Measurements from ENCODE around the gene AGMO.

The AGMO gene

DNA sequence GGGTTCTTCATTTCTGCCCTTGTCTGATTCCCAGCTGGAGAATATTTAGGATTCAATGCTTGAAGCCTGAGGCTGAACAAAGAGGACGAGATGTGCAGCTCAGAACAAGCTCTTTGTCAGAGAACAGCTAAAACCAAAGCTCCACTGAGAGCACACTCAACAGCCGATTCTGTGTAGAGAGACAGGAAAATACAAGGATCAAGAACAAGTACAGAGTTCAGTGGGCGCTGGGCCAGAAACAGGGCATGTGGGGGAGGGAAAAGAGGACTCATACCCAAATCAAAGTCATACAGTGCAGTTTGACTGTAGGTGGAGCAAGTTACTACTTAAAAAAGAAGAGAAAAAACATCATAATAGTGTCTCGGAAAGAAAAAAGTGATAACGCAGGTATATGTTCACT lies at the start of gene AGMO:
TSS of gene AGMO (minus strand) at position 181 of the 400 bp plus-strand sequence.
- Mint-ChIP-seq H3K4me3 (no peak within 1 kb of the TSS), H3K27me3 (no peaks in the 10 kb centered on the region), H3K27ac (no peak within 1 kb of the TSS), H3K36me3 (ENCODE audit: low read depth) (no peaks in the 10 kb centered on the region), H3K4me1 (ENCODE audit: low read depth) (no peaks in the 10 kb centered on the region), H3K9me3 (peaks cover 6% of the 10 kb centered on the region)
- intact Hi-C loops (cut with micrococcal nuclease), result no loop called here

DNA sequence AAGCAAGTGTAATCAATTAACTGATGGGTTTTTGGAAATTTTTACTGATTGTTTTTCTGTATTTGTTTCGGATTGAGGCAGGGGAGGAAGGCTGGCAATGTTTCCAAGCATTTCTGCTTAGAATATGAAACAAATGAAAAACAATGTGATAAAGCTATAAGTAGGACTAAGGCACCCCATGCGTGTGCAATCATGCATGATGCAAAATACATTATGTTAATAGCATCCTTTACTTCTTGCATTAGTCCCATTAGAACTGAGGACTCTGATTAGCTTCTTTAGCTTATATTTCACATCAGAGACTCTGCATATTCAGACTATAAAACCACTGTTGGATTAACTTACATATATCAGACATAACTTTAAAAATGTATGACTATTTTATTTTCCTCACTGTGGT lies 48.7 kb upstream of the AGMO start:
- Mint-ChIP-seq H3K36me3 (ENCODE audit: low read depth) (no peaks in the 10 kb centered on the region), H3K4me1 (ENCODE audit: low read depth) (no peaks in the 10 kb centered on the region), H3K27ac (no peak overlapping the region), H3K9me3 (peaks cover 13% of the 10 kb centered on the region), H3K27me3 (no peaks in the 10 kb centered on the region), H3K4me3 (no peak overlapping the region)
- intact Hi-C loops (cut with micrococcal nuclease), result no loop called here

DNA sequence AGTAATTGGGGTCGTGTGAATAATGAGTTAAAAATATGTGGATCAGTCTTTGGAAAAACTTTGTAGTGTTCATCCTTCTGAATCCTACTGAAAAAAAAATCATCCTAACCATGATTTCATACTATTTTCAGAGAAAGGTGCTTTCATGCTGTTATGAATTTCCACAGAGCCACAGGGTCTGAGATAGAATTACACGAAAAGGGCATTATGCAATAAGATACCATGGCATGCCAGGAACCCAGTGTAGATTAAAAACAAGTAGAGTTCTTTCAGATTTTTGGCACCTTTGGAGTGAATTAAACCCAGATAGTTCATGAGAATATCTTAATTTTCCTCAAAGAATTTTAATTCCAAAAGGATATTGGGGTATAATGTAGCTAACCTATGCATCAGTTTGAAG lies 47.5 kb upstream of the AGMO start:
- Mint-ChIP-seq H3K36me3 (ENCODE audit: low read depth) (no peaks in the 10 kb centered on the region), H3K27me3 (no peaks in the 10 kb centered on the region), H3K4me3 (no peak overlapping the region), H3K4me1 (ENCODE audit: low read depth) (no peaks in the 10 kb centered on the region), H3K27ac (no peak overlapping the region), H3K9me3 (peaks cover 13% of the 10 kb centered on the region)
- intact Hi-C loops (cut with micrococcal nuclease), result no loop called here

DNA sequence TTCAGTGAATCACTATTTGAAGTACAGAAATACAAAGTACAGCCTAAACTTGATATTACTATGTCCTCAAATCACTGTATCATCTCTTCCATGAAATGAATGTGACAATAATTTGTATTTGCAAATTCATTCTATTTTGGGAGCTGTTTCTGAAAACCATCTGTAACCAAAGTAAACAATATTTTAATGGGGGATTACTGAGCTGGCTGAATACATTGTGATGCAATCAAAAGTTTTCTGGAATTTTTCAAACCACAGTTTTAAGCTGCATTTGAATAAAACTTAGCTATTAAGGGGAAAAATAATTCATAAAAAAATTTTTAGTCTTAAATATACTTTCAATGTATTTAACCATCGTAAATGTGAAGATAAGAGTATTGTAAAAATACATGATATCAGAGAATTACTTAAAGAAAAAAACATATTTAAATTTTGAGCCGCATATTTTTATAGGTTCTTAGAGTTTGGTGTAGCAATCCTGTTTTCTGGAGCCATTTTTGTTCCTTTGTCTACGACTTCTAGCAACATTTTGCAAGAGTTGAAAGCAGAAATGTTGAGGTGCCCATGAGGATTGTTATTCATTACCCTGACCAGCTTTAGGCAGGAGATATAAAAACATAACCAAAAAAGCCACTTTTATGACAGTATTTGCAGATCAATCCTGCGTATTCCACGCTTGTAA lies 45.9 kb upstream of the AGMO start:
- no peak overlapping the region for H3K4me3 Mint-ChIP-seq
- no peak overlapping the region for H3K27ac Mint-ChIP-seq
- H3K9me3 Mint-ChIP-seq, result peaks cover 13% of the 10 kb centered on the region
- no peaks in the 10 kb centered on the region for H3K27me3 Mint-ChIP-seq
- H3K4me1 Mint-ChIP-seq (ENCODE audit: low read depth), result no peaks in the 10 kb centered on the region
- H3K36me3 Mint-ChIP-seq (ENCODE audit: low read depth), result no peaks in the 10 kb centered on the region
- intact Hi-C loops (cut with micrococcal nuclease), result no loop called here

DNA sequence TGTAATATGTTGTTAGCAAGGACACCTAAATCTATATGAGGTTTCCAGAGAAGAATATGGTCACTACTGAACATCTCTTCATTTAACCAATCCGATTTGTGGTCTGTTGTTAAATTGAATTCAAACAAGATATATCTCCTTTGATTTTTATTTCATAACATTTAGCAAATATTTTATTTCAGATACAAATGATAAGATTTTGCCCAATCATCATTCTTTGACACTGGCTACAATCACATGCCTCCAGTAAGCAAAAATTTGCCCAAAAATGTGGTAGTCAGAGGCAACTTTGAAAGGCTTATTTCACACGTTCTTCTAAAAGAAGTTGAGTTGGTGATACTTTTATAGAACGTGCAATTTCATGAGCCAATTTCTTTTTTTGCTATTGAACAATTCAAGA lies 44.7 kb upstream of the AGMO start:
- Mint-ChIP-seq H3K27ac (no peak overlapping the region), H3K27me3 (no peaks in the 10 kb centered on the region), H3K4me1 (ENCODE audit: low read depth) (no peaks in the 10 kb centered on the region), H3K9me3 (peaks cover 13% of the 10 kb centered on the region), H3K4me3 (no peak overlapping the region), H3K36me3 (ENCODE audit: low read depth) (no peaks in the 10 kb centered on the region)
- intact Hi-C loops (cut with micrococcal nuclease), result no loop called here

DNA sequence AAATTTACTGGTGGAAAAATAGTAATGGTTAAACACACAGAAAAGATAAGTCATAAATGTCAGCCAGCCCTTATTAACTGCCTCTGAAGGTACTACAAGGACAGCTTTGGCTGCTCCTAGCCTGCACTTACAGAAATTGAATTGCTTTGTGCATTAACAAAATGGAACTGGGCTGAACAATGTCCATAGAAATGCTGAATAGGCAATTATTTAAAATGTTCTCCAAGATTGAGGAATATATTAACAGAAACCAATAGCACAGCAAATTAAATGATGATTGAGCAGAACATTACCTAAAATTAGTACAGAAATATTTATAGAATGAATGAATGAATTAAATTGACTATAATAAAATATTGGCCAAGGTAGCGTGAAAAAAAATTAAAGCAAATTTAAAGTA lies 42.4 kb upstream of the AGMO start:
- H3K4me3 Mint-ChIP-seq, result no peak overlapping the region
- no peak overlapping the region for H3K27ac Mint-ChIP-seq
- intact Hi-C loops (cut with micrococcal nuclease), result no loop called here
- no peaks in the 10 kb centered on the region for H3K27me3 Mint-ChIP-seq
- no peaks in the 10 kb centered on the region for H3K36me3 Mint-ChIP-seq (ENCODE audit: low read depth)
- H3K4me1 Mint-ChIP-seq (ENCODE audit: low read depth), result no peaks in the 10 kb centered on the region
- H3K9me3 Mint-ChIP-seq, result peaks cover 17% of the 10 kb centered on the region

DNA sequence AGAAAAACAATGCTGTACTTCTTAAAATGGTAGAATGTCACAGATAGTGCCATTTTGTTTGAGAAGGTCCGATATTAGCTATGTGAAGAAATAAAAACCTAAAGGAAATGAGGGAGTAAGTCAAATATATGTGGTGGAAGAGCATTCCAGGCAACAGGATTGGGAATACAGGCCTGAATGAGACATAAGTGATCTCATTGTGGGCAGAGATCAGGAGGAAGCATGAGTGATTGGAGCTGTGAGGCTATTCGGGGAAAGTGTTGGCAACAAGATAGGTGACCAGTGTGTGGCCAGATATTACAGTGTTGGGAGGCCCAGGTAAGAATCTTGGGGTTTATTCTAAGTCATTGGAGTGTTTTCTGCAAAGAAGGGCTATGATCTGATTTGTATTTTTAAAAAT lies 41.3 kb upstream of the AGMO start:
- intact Hi-C loops (cut with micrococcal nuclease), result no loop called here
- Mint-ChIP-seq H3K27ac (no peak overlapping the region), H3K36me3 (ENCODE audit: low read depth) (no peaks in the 10 kb centered on the region), H3K27me3 (no peaks in the 10 kb centered on the region), H3K4me3 (no peak overlapping the region), H3K4me1 (ENCODE audit: low read depth) (no peaks in the 10 kb centered on the region), H3K9me3 (peaks cover 15% of the 10 kb centered on the region)

DNA sequence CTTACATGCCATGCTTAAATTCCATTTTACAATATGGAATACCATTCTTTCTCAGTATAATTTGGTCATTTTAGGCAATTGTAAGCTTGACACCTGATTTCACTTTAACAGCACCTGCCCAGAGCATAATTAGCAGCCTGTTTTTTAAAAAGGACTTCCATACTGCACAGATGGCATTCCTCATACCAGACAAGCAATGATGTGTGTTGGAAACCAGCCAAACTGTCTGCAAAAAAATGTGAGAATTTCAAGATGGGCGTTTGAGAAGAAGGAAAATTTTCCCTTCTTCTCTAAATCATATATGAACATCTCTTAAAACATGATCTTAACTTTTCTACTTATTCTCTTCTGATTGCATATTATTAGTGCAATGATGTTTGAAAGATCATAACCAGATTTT lies 40.4 kb upstream of the AGMO start:
- intact Hi-C loops (cut with micrococcal nuclease), result no loop called here
- Mint-ChIP-seq H3K27me3 (no peaks in the 10 kb centered on the region), H3K9me3 (peaks cover 21% of the 10 kb centered on the region), H3K36me3 (ENCODE audit: low read depth) (no peaks in the 10 kb centered on the region), H3K27ac (no peak overlapping the region), H3K4me1 (ENCODE audit: low read depth) (no peaks in the 10 kb centered on the region), H3K4me3 (no peak overlapping the region)

DNA sequence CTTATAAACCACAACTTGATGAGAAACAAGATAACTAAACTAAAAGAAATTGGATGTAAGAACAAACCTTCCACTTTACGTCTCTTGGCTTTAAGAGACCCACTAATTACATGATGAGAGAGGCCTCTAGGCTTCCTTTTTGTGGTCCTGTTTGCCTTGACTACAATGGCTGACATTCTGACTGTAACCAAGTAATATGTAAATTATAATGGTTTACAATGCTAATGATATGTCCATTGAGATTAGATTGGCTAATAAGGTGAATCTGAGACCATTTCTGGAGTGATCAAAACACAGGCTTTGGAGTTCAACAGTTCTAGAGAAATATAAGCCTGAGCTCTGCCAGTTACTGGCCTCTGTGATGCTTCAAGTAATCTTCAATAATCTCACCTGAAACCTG lies 39.4 kb upstream of the AGMO start:
- Mint-ChIP-seq H3K4me3 (no peak overlapping the region), H3K9me3 (peaks cover 21% of the 10 kb centered on the region), H3K36me3 (ENCODE audit: low read depth) (no peaks in the 10 kb centered on the region), H3K4me1 (ENCODE audit: low read depth) (no peaks in the 10 kb centered on the region), H3K27ac (no peak overlapping the region), H3K27me3 (no peaks in the 10 kb centered on the region)
- intact Hi-C loops (cut with micrococcal nuclease), result no loop called here

DNA sequence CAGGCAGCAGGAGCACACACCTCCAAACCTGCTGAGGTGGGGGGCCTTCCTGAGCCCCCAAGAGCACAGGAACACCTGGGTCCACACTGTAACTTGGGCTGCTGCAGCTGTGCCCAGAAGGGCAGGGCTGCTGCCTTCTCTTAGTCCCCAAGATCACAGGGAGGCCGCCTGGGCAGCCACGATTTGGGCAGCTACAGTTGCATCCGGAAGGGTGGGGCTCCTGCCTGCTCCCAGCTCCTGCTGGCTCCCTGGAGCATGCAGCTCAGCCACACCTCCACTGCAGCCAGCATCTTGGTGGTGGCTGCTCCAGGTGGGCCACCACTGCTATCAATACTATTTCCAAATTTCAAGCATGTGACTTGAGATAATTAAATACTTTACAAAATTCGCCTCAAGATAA lies 38.5 kb upstream of the AGMO start:
- Mint-ChIP-seq H3K4me3 (no peak overlapping the region), H3K27ac (no peak overlapping the region), H3K27me3 (no peaks in the 10 kb centered on the region), H3K4me1 (ENCODE audit: low read depth) (no peaks in the 10 kb centered on the region), H3K36me3 (ENCODE audit: low read depth) (no peaks in the 10 kb centered on the region), H3K9me3 (peaks cover 21% of the 10 kb centered on the region)
- intact Hi-C loops (cut with micrococcal nuclease), result no loop called here

DNA sequence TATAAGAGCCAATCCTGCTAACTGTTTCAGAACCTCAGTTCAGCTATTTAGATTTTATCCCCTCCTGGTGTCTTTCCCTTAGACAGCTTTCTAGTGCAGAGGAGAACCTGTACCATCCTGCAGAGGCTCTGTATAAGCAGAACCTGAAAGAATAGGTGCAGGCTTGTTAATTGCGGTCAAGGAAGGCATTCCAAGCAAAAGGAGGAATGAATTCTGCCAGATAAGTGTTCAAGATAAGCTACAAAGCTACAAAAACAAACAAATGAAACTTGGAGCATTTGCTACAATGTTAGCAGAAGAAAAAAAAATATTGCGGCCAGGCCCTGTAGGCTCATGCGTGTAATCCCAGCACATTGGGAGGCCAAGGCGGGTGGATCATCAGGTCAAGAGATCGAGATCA lies 32.6 kb upstream of the AGMO start:
- Mint-ChIP-seq H3K4me1 (ENCODE audit: low read depth) (no peaks in the 10 kb centered on the region), H3K9me3 (peaks cover 24% of the 10 kb centered on the region), H3K36me3 (ENCODE audit: low read depth) (no peaks in the 10 kb centered on the region), H3K4me3 (no peak overlapping the region), H3K27me3 (no peaks in the 10 kb centered on the region), H3K27ac (no peak overlapping the region)
- intact Hi-C loops (cut with micrococcal nuclease), result no loop called here

DNA sequence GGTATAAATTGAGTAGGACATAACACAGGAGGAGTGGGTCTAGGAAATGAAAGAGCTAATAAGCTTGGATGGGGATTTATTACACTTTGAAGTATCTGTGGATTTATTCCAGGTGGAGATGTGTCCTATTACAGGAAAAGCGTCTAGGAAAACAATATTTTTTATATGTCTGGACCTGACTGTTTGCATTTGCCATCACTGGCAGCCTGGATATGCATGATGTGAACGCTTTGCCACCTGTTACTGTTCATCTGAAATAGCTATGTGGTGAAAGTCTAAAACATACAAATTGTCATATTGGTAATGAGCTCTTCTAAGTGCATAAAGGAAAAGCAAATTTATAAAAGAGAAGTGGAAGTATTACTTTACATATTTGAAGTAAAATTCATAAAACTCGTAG lies 31.6 kb upstream of the AGMO start:
- Mint-ChIP-seq H3K27ac (no peak overlapping the region), H3K4me3 (no peak overlapping the region), H3K27me3 (no peaks in the 10 kb centered on the region), H3K36me3 (ENCODE audit: low read depth) (no peaks in the 10 kb centered on the region), H3K4me1 (ENCODE audit: low read depth) (no peaks in the 10 kb centered on the region), H3K9me3 (peaks cover 28% of the 10 kb centered on the region)
- intact Hi-C loops (cut with micrococcal nuclease), result no loop called here

DNA sequence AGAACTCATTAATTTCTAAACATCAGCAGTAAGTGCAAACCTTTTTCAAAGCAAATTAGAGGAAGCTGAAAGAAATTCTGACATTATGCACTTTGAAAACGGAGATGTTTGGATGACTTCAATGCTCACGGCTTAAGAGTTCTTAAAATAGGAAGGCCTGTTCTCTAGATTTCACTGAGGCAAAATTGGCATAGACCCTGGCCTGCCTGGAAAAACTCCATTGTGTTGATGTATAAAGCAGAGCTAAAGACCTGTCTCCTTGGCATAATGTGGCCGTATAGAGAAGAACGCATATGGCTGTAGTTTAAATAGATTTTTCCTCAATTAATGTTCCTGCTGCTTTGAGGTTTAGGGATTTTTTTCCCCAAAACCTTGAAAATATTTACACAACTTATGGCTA lies 24.5 kb upstream of the AGMO start:
- H3K36me3 Mint-ChIP-seq (ENCODE audit: low read depth), result no peaks in the 10 kb centered on the region
- intact Hi-C loops (cut with micrococcal nuclease), result no loop called here
- H3K4me1 Mint-ChIP-seq (ENCODE audit: low read depth), result no peaks in the 10 kb centered on the region
- H3K27me3 Mint-ChIP-seq, result no peaks in the 10 kb centered on the region
- H3K27ac Mint-ChIP-seq, result no peak overlapping the region
- peaks cover 36% of the 10 kb centered on the region for H3K9me3 Mint-ChIP-seq
- H3K4me3 Mint-ChIP-seq, result no peak overlapping the region

DNA sequence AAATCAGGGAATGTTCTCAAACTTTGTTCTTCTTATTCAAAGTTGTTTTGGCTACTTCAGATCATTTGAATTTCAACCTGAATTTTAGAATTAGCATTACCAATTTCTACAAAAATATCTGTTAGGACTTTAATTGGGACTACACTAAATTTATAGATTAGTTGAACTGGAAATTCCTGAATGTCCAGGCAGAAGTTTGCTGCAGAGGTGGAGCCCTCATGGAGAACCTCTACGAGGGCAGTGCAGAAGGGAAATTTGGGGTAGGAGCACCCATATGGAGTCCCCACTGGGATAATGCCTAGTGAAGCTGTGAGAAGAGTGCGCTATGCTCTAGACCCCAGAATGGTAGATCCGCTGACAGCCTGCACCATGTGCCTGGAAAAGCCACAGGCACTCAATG lies 22.8 kb upstream of the AGMO start:
- H3K4me1 Mint-ChIP-seq (ENCODE audit: low read depth), result no peaks in the 10 kb centered on the region
- no peaks in the 10 kb centered on the region for H3K27me3 Mint-ChIP-seq
- no peak overlapping the region for H3K27ac Mint-ChIP-seq
- intact Hi-C loops (cut with micrococcal nuclease), result no loop called here
- no peaks in the 10 kb centered on the region for H3K36me3 Mint-ChIP-seq (ENCODE audit: low read depth)
- no peak overlapping the region for H3K4me3 Mint-ChIP-seq
- peaks cover 36% of the 10 kb centered on the region for H3K9me3 Mint-ChIP-seq

DNA sequence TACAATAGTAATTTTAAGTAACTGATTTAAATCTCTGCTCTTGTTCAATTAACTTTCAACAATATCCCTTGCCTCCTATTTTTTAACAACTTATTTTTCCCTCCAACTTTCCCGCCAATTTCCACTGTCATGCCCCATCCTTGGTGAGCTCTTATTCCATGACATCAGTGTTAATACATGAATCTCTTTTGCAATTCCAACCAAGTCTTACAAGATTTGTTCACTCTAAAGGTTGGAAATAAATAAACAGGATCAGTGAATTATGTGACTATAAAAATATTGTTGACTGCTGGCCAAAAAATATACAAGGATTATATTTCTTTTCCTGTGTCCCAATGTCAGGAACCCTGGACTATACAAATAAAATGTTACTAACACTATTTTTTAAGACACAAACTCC lies 21.0 kb upstream of the AGMO start:
- intact Hi-C loops (cut with micrococcal nuclease), result no loop called here
- peaks cover 31% of the 10 kb centered on the region for H3K9me3 Mint-ChIP-seq
- H3K4me3 Mint-ChIP-seq, result no peak overlapping the region
- no peaks in the 10 kb centered on the region for H3K27me3 Mint-ChIP-seq
- no peaks in the 10 kb centered on the region for H3K36me3 Mint-ChIP-seq (ENCODE audit: low read depth)
- H3K27ac Mint-ChIP-seq, result no peak overlapping the region
- no peaks in the 10 kb centered on the region for H3K4me1 Mint-ChIP-seq (ENCODE audit: low read depth)
